Mucosa of rectum (tissue), 2 donors: ENCODE measurements around the gene ADPRHL1.

Experiments
- H3K27ac ChIP-seq, 2 donors: one replicate each; pipeline ENCODE4 v1.7.0; 2013; ENCODE audit warnings: inconsistent platforms in 2 of 2, low read depth in 2 of 2, low read length in 2 of 2
- H3K27me3 ChIP-seq, 2 donors: one replicate each; pipeline ENCODE4 v1.7.0; 2013; ENCODE audit warnings: low read length in 2 of 2; ENCODE audit not compliant: control insufficient read depth in 2 of 2, insufficient read depth in 2 of 2
- H3K36me3 ChIP-seq, 2 donors: one replicate each; pipeline ENCODE4 v1.7.0; 2013; ENCODE audit warnings: low read length in 2 of 2; ENCODE audit not compliant: control insufficient read depth in 2 of 2, insufficient read depth in 2 of 2
- H3K4me1 ChIP-seq, 2 donors: one replicate each; pipeline ENCODE4 v1.7.0; 2013; ENCODE audit warnings: low read length in 2 of 2, mild to moderate bottlenecking in 1 of 2; ENCODE audit not compliant: control insufficient read depth in 2 of 2, insufficient read depth in 2 of 2
- H3K4me3 ChIP-seq, 2 donors: one replicate each; pipeline ENCODE4 v1.7.0; 2013; ENCODE audit warnings: low read length in 2 of 2
- H3K9ac ChIP-seq, 2 donors: one replicate each; pipeline ENCODE4 v1.7.0; 2013; ENCODE audit warnings: low read length in 2 of 2, low read depth in 1 of 2, mild to moderate bottlenecking in 1 of 2
- H3K9me3 ChIP-seq, 2 donors: one replicate each; pipeline ENCODE4 v1.7.0; 2013; ENCODE audit warnings: low read length in 2 of 2; ENCODE audit not compliant: control insufficient read depth in 2 of 2
- donor health status: healthy.
- donor health status: Normal muscosa, but diverticular disease.

Gene ADPRHL1

GRCh38 chr13:113354831-113355610 is 98.3 kb downstream of the ADPRHL1 start:
- no peak overlapping the region for H3K9ac ChIP-seq
- H3K4me3 ChIP-seq, result no peak overlapping the region
- H3K9me3 ChIP-seq, result no peaks in the 10 kb centered on the region
- peaks cover 0 to 2% of the 10 kb centered on the region in 2 donors for H3K4me1 ChIP-seq
- no peaks in the 10 kb centered on the region for H3K27me3 ChIP-seq
- H3K36me3 ChIP-seq, result peaks cover 12 to 28% of the 10 kb centered on the region in 2 donors
- H3K27ac ChIP-seq, result no peak overlapping the region

GRCh38 chr13:113353254-113353653 is 100.0 kb downstream of the ADPRHL1 start:
- H3K9me3 ChIP-seq, result no peaks in the 10 kb centered on the region
- no peak overlapping the region for H3K9ac ChIP-seq
- peaks cover 26 to 37% of the 10 kb centered on the region in 2 donors for H3K36me3 ChIP-seq
- H3K27me3 ChIP-seq, result no peaks in the 10 kb centered on the region
- no peak overlapping the region for H3K4me3 ChIP-seq
- H3K27ac ChIP-seq, result no peak overlapping the region
- peaks cover 0 to 2% of the 10 kb centered on the region in 2 donors for H3K4me1 ChIP-seq

- no peak overlapping the region for H3K27ac ChIP-seq
- H3K36me3 ChIP-seq, result peaks cover 32 to 42% of the 10 kb centered on the region in 2 donors
- H3K9me3 ChIP-seq, result no peaks in the 10 kb centered on the region
- no peaks in the 10 kb centered on the region for H3K4me1 ChIP-seq
- no peaks in the 10 kb centered on the region for H3K27me3 ChIP-seq
- H3K9ac ChIP-seq, result no peak overlapping the region
- no peak overlapping the region for H3K4me3 ChIP-seq
Measured at GRCh38 chr13:113351514-113352026, 101.7 kb downstream of the ADPRHL1 start.

GRCh38 chr13:113350938-113351335 is 102.4 kb downstream of the ADPRHL1 start:
- H3K27ac ChIP-seq, result no peak overlapping the region
- H3K9me3 ChIP-seq, result no peaks in the 10 kb centered on the region
- H3K36me3 ChIP-seq, result peaks cover 32 to 42% of the 10 kb centered on the region in 2 donors
- no peaks in the 10 kb centered on the region for H3K4me1 ChIP-seq
- H3K27me3 ChIP-seq, result no peaks in the 10 kb centered on the region
- H3K9ac ChIP-seq, result no peak overlapping the region
- no peak overlapping the region for H3K4me3 ChIP-seq

GRCh38 chr13:113350065-113350937 is 103.0 kb downstream of the ADPRHL1 start:
- no peaks in the 10 kb centered on the region for H3K4me1 ChIP-seq
- H3K36me3 ChIP-seq, result peaks cover 34 to 42% of the 10 kb centered on the region in 2 donors
- no peak overlapping the region for H3K27ac ChIP-seq
- H3K27me3 ChIP-seq, result no peaks in the 10 kb centered on the region
- H3K9me3 ChIP-seq, result no peaks in the 10 kb centered on the region
- H3K4me3 ChIP-seq, result no peak overlapping the region
- H3K9ac ChIP-seq, result no peak overlapping the region
